Neural cell (in vitro differentiated cells): Measurements from ENCODE around the gene RAB5B.

Experiments used
- CTCF ChIP-seq: fragments of 450-650 bp; IDR thresholded peaks from 2 replicates; pipeline ENCODE4 v1.5.1; 2014; ENCODE audit warnings: antibody characterized with exemption, mild to moderate bottlenecking, moderate library complexity; ENCODE audit not compliant: poor library complexity, severe bottlenecking
- EZH2 ChIP-seq: fragments of 200-600, 300-800 bp; shearing (Covaris generic), sonication (generic); IDR thresholded peaks from 2 replicates; pipeline ENCODE4 v1.6.1; 2014; ENCODE audit warnings: antibody characterized with exemption, low read length, borderline replicate concordance, mild to moderate bottlenecking; ENCODE audit not compliant: insufficient read depth, poor library complexity, severe bottlenecking
- POLR2AphosphoS5 ChIP-seq: IDR thresholded peaks from 2 replicates; pipeline ENCODE4 v1.6.1; 2012
- RAD21 ChIP-seq: fragments of 450-650 bp; conservative IDR thresholded peaks from 2 replicates; pipeline ENCODE4 v1.6.1; 2014; ENCODE audit warnings: antibody characterized with exemption, mild to moderate bottlenecking, moderate library complexity

- TF ChIP-seq CTCF (no peak), EZH2 (no peak), POLR2AphosphoS5 (no peak), RAD21 (no peak)
Observed at GRCh38 chr12:56042843-56043242, 69.0 kb downstream of the RAB5B start.
